ENCODE data around the gene ANO1. TPM values are rescaled to one million over a fixed set of nuclear protein-coding genes. Genes with fewer than 3 reads are reported as not detected.

Gene ANO1
- polyA plus RNA-seq, 2 donors = 5.5 to 5.8 TPM

DNA sequence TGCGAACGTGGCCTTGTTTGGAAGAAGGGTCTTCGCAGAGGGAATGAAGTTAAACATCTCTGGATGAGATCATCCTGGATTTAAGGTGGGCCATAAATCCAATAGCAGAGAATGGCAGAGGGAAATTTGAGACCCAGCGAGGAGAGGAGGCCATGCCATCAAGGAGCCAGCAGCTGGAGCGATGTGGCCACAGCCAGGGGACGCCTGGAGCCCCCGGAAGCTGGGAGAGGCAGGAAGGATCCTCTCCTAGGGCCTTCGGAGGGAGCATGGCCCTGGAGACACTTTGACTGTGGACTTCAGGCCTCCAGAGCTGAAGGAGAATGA lies 22.1 kb downstream of the ANO1 start:
- Histone ChIP-seq H3K27ac (ENCODE audit: low read depth in 2 of 2, low read length in 1 of 2) (no peak overlapping the region), H3K4me1 (ENCODE audit: control insufficient read depth in 2 of 2, insufficient read depth in 2 of 2, low read length in 1 of 2) (peaks cover 0 to 3% of the 10 kb centered on the region in 2 donors), H3K9me3 (ENCODE audit: control insufficient read depth in 2 of 2, insufficient read depth in 1 of 2, low read depth in 1 of 2, low read length in 1 of 2) (no peaks in the 10 kb centered on the region), H3K27me3 (ENCODE audit: control insufficient read depth in 1 of 2, insufficient read depth in 2 of 2, low read length in 2 of 2) (no peaks in the 10 kb centered on the region), H3K4me3 (ENCODE audit: low read depth in 1 of 2, low read length in 2 of 2) (no peak overlapping the region), H3K36me3 (ENCODE audit: control insufficient read depth in 2 of 2, insufficient read depth in 2 of 2, low read length in 1 of 2) (no peaks in the 10 kb centered on the region)
- WGBS, 2 donors = 82 to 94% methylated on average over 8 of the region's 8 CpGs

DNA sequence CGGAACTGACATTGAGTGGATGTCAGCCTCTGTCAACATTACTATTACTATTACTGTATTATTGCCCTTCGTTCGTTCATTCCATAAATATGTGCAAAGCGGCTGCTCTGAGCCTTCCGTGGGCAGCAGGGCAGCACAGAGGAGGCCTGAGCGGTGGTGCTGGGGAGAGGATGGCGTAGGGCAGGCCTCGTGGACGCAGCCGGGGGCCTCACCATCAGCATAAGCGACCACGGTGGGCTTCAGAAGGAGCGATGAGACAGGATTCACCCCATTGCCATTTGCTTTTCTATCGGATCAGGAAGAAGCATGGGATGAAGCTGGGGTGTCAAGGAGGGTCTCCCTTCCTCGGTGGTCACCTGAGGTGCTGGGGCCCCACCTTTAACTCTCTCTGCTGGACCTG lies 22.7 kb downstream of the ANO1 start:
- Histone ChIP-seq H3K27me3 (ENCODE audit: control insufficient read depth in 1 of 2, insufficient read depth in 2 of 2, low read length in 2 of 2) (no peaks in the 10 kb centered on the region), H3K9me3 (ENCODE audit: control insufficient read depth in 2 of 2, insufficient read depth in 1 of 2, low read depth in 1 of 2, low read length in 1 of 2) (no peaks in the 10 kb centered on the region), H3K4me3 (ENCODE audit: low read depth in 1 of 2, low read length in 2 of 2) (no peak overlapping the region), H3K36me3 (ENCODE audit: control insufficient read depth in 2 of 2, insufficient read depth in 2 of 2, low read length in 1 of 2) (no peaks in the 10 kb centered on the region), H3K4me1 (ENCODE audit: control insufficient read depth in 2 of 2, insufficient read depth in 2 of 2, low read length in 1 of 2) (peaks cover 0 to 3% of the 10 kb centered on the region in 2 donors), H3K27ac (ENCODE audit: low read depth in 2 of 2, low read length in 1 of 2) (no peak overlapping the region)
- WGBS, 2 donors = 87 to 92% methylated on average over 15 of the region's 15 CpGs

DNA sequence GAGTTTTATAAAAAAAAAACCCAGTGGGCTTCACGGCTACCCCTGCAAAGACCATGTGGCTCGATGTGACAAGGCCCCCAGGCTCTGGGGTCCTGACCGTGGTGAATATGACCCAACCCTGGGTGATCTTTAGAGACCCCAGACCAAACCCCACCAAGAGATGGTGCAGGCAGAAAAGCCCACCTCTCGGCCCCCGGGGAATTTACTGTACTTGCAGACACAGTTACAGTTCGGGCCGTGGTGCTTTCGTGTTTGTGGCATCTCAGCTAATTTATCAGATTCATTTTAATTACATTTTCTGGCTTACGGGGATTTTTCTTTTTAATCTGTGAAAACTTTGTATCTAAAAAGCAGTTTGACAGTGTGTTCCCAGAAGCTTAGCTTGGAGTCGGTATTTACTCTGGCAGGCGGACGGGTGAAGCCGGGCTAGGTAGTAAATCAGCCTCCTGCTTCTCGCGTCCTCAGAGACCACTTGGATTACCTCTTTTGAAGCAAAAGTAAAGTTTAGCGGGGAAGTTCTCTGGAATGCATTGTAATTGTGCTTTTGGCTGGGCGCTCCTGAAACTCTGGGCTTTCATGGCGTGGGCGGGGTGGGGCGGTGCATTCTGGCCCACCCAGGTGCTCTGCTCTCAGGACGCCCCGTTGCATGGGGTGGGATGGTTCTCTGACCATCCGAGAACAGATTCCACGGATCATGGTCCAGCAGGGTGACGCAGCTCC lies 25.3 kb downstream of the ANO1 start:
- Histone ChIP-seq H3K27me3 (ENCODE audit: control insufficient read depth in 1 of 2, insufficient read depth in 2 of 2, low read length in 2 of 2) (no peaks in the 10 kb centered on the region), H3K36me3 (ENCODE audit: control insufficient read depth in 2 of 2, insufficient read depth in 2 of 2, low read length in 1 of 2) (no peaks in the 10 kb centered on the region), H3K4me3 (ENCODE audit: low read depth in 1 of 2, low read length in 2 of 2) (no peak overlapping the region), H3K4me1 (ENCODE audit: control insufficient read depth in 2 of 2, insufficient read depth in 2 of 2, low read length in 1 of 2) (peaks cover 0 to under 1% of the 10 kb centered on the region in 2 donors), H3K9me3 (ENCODE audit: control insufficient read depth in 2 of 2, insufficient read depth in 1 of 2, low read depth in 1 of 2, low read length in 1 of 2) (no peaks in the 10 kb centered on the region), H3K27ac (ENCODE audit: low read depth in 2 of 2, low read length in 1 of 2) (no peak overlapping the region)
- WGBS, 2 donors = 81 to 83% methylated on average over 25 of the region's 25 CpGs

DNA sequence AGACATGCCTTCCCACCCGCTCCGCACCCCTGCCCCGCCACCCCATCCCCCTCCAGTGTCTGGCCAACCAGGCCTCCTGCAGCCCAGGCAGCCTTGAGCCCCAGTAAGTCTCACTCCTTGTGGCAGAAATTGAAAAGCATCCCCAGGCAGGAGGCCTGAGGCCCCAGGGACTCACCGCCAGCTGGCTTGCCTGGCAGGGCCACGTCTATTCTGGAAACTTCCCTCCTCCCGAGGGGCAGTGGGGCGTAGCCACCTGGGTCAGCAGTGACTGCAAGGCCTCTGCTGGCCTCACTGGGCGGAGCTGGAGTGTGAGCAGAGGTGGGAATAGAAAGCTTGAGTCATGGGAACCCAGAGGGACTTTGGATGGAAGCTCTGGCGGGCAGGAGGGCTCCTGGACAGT lies 26.3 kb downstream of the ANO1 start:
- no peaks in the 10 kb centered on the region for H3K27me3 ChIP-seq (ENCODE audit: control insufficient read depth in 1 of 2, insufficient read depth in 2 of 2, low read length in 2 of 2)
- no peaks in the 10 kb centered on the region for H3K36me3 ChIP-seq (ENCODE audit: control insufficient read depth in 2 of 2, insufficient read depth in 2 of 2, low read length in 1 of 2)
- H3K4me3 ChIP-seq (ENCODE audit: low read depth in 1 of 2, low read length in 2 of 2) = no peak overlapping the region
- 73 to 74% methylated on average over 9 of the region's 9 CpGs for WGBS, 2 donors
- no peaks in the 10 kb centered on the region for H3K9me3 ChIP-seq (ENCODE audit: control insufficient read depth in 2 of 2, insufficient read depth in 1 of 2, low read depth in 1 of 2, low read length in 1 of 2)
- H3K27ac ChIP-seq (ENCODE audit: low read depth in 2 of 2, low read length in 1 of 2) = no peak overlapping the region
- H3K4me1 ChIP-seq (ENCODE audit: control insufficient read depth in 2 of 2, insufficient read depth in 2 of 2, low read length in 1 of 2) = no peaks in the 10 kb centered on the region

- H3K27me3 ChIP-seq (ENCODE audit: control insufficient read depth in 1 of 2, insufficient read depth in 2 of 2, low read length in 2 of 2) = no peaks in the 10 kb centered on the region
- no peaks in the 10 kb centered on the region for H3K36me3 ChIP-seq (ENCODE audit: control insufficient read depth in 2 of 2, insufficient read depth in 2 of 2, low read length in 1 of 2)
- H3K4me3 ChIP-seq (ENCODE audit: low read depth in 1 of 2, low read length in 2 of 2) = no peak overlapping the region
- H3K27ac ChIP-seq (ENCODE audit: low read depth in 2 of 2, low read length in 1 of 2) = no peak overlapping the region
- no peaks in the 10 kb centered on the region for H3K4me1 ChIP-seq (ENCODE audit: control insufficient read depth in 2 of 2, insufficient read depth in 2 of 2, low read length in 1 of 2)
- 72 to 73% methylated on average over 11 of the region's 11 CpGs for WGBS, 2 donors
- H3K9me3 ChIP-seq (ENCODE audit: control insufficient read depth in 2 of 2, insufficient read depth in 1 of 2, low read depth in 1 of 2, low read length in 1 of 2) = no peaks in the 10 kb centered on the region
These were observed 26.8 kb downstream of the ANO1 start for GRCh38 chr11:70104961-70105360.

- WGBS, 2 donors = 82 to 93% methylated on average over 12 of the region's 12 CpGs
- no peak overlapping the region for H3K4me3 ChIP-seq (ENCODE audit: low read depth in 1 of 2, low read length in 2 of 2)
- no peaks in the 10 kb centered on the region for H3K36me3 ChIP-seq (ENCODE audit: control insufficient read depth in 2 of 2, insufficient read depth in 2 of 2, low read length in 1 of 2)
- H3K27ac ChIP-seq (ENCODE audit: low read depth in 2 of 2, low read length in 1 of 2) = no peak overlapping the region
- no peaks in the 10 kb centered on the region for H3K27me3 ChIP-seq (ENCODE audit: control insufficient read depth in 1 of 2, insufficient read depth in 2 of 2, low read length in 2 of 2)
- H3K9me3 ChIP-seq (ENCODE audit: control insufficient read depth in 2 of 2, insufficient read depth in 1 of 2, low read depth in 1 of 2, low read length in 1 of 2) = no peaks in the 10 kb centered on the region
- no peaks in the 10 kb centered on the region for H3K4me1 ChIP-seq (ENCODE audit: control insufficient read depth in 2 of 2, insufficient read depth in 2 of 2, low read length in 1 of 2)
These were observed 27.2 kb downstream of the ANO1 start for GRCh38 chr11:70105369-70105754.

GRCh38 chr11:70105755-70106571 lies 27.8 kb downstream of the ANO1 start:
- Histone ChIP-seq H3K36me3 (ENCODE audit: control insufficient read depth in 2 of 2, insufficient read depth in 2 of 2, low read length in 1 of 2) (no peaks in the 10 kb centered on the region), H3K27ac (ENCODE audit: low read depth in 2 of 2, low read length in 1 of 2) (no peak overlapping the region), H3K9me3 (ENCODE audit: control insufficient read depth in 2 of 2, insufficient read depth in 1 of 2, low read depth in 1 of 2, low read length in 1 of 2) (no peaks in the 10 kb centered on the region), H3K4me3 (ENCODE audit: low read depth in 1 of 2, low read length in 2 of 2) (no peak overlapping the region), H3K27me3 (ENCODE audit: control insufficient read depth in 1 of 2, insufficient read depth in 2 of 2, low read length in 2 of 2) (no peaks in the 10 kb centered on the region), H3K4me1 (ENCODE audit: control insufficient read depth in 2 of 2, insufficient read depth in 2 of 2, low read length in 1 of 2) (no peaks in the 10 kb centered on the region)
- WGBS, 2 donors = 68 to 72% methylated on average over 24 of the region's 24 CpGs

DNA sequence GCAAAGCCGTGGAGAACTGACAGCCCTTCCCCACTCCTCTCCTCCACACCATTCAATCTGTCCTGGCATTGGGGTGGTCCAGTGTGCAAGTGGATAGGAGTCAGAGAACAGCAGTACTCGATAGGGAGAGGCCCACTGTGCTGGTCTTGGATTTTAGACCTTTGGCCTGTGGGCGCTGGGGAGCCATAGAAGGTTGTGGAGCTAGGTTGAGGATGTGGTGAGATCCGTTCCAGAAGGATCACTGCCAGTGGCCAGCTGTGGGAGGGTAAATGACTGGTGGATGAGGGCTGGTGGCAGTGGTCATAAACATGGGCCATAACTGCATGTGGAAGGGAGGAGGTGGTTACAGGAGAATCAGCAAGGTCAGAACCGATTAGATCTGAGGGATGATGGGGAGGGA lies 28.6 kb downstream of the ANO1 start:
- no peaks in the 10 kb centered on the region for H3K27me3 ChIP-seq (ENCODE audit: control insufficient read depth in 1 of 2, insufficient read depth in 2 of 2, low read length in 2 of 2)
- no peak overlapping the region for H3K4me3 ChIP-seq (ENCODE audit: low read depth in 1 of 2, low read length in 2 of 2)
- no peaks in the 10 kb centered on the region for H3K36me3 ChIP-seq (ENCODE audit: control insufficient read depth in 2 of 2, insufficient read depth in 2 of 2, low read length in 1 of 2)
- no peak overlapping the region for H3K27ac ChIP-seq (ENCODE audit: low read depth in 2 of 2, low read length in 1 of 2)
- 64 to 81% methylated on average over 5 of the region's 5 CpGs for WGBS, 2 donors
- no peaks in the 10 kb centered on the region for H3K9me3 ChIP-seq (ENCODE audit: control insufficient read depth in 2 of 2, insufficient read depth in 1 of 2, low read depth in 1 of 2, low read length in 1 of 2)
- H3K4me1 ChIP-seq (ENCODE audit: control insufficient read depth in 2 of 2, insufficient read depth in 2 of 2, low read length in 1 of 2) = no peaks in the 10 kb centered on the region

DNA sequence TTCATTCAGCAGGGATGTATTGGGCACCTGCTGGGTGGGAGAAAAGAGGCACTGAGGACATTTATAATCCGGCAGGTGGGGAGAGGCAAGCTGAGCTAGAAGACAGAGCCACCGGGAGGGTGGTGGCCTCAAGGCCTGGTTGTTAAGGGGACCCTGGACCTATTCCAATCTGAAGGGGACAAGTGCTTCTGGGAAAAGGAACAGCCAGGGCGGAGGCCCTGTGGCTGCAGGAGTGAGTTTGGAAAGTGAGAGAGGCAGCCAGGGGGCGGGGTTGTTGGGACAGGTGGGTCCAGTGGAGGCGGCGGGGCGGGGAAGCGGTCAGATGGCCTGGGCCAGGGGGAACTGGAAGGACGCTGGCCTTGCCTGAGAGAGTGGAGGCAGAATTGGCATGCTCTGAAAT lies 29.1 kb downstream of the ANO1 start:
- no peaks in the 10 kb centered on the region for H3K4me1 ChIP-seq (ENCODE audit: control insufficient read depth in 2 of 2, insufficient read depth in 2 of 2, low read length in 1 of 2)
- no peak overlapping the region for H3K27ac ChIP-seq (ENCODE audit: low read depth in 2 of 2, low read length in 1 of 2)
- H3K9me3 ChIP-seq (ENCODE audit: control insufficient read depth in 2 of 2, insufficient read depth in 1 of 2, low read depth in 1 of 2, low read length in 1 of 2) = no peaks in the 10 kb centered on the region
- no peaks in the 10 kb centered on the region for H3K36me3 ChIP-seq (ENCODE audit: control insufficient read depth in 2 of 2, insufficient read depth in 2 of 2, low read length in 1 of 2)
- H3K27me3 ChIP-seq (ENCODE audit: control insufficient read depth in 1 of 2, insufficient read depth in 2 of 2, low read length in 2 of 2) = no peaks in the 10 kb centered on the region
- H3K4me3 ChIP-seq (ENCODE audit: low read depth in 1 of 2, low read length in 2 of 2) = no peak overlapping the region
- 65 to 73% methylated on average over 5 to 9 of the region's 9 CpGs for WGBS, 2 donors

- H3K9me3 ChIP-seq (ENCODE audit: control insufficient read depth in 2 of 2, insufficient read depth in 1 of 2, low read depth in 1 of 2, low read length in 1 of 2) = no peaks in the 10 kb centered on the region
- no peaks in the 10 kb centered on the region for H3K36me3 ChIP-seq (ENCODE audit: control insufficient read depth in 2 of 2, insufficient read depth in 2 of 2, low read length in 1 of 2)
- H3K4me3 ChIP-seq (ENCODE audit: low read depth in 1 of 2, low read length in 2 of 2) = no peak overlapping the region
- no peaks in the 10 kb centered on the region for H3K4me1 ChIP-seq (ENCODE audit: control insufficient read depth in 2 of 2, insufficient read depth in 2 of 2, low read length in 1 of 2)
- 73 to 78% methylated on average over 11 of the region's 11 CpGs for WGBS, 2 donors
- no peaks in the 10 kb centered on the region for H3K27me3 ChIP-seq (ENCODE audit: control insufficient read depth in 1 of 2, insufficient read depth in 2 of 2, low read length in 2 of 2)
- no peak overlapping the region for H3K27ac ChIP-seq (ENCODE audit: low read depth in 2 of 2, low read length in 1 of 2)
These were observed 29.6 kb downstream of the ANO1 start for GRCh38 chr11:70107756-70108155.

Measured in esophagus (tissue), 2 donors.